ENCODE data around the gene PTPRN2. TPM values are rescaled to one million over a fixed set of nuclear protein-coding genes. Genes with fewer than 3 reads are reported as not detected.
A peak's percentile ranks its signal among the peaks of the same experiment; 100 is the strongest.
"Not testable (repeated sequence)": the region's sequence is repeated elsewhere in the genome, so short reads cannot be mapped to it uniquely, and the experiment has no call there.

Gene PTPRN2
- total and polyA plus RNA-seq, 8 donors = 12.2 to 49.2 (median 31.8) TPM

GRCh38 chr7:158161194-158161593 lies 426.4 kb downstream of the PTPRN2 start:
- Histone ChIP-seq H3K36me3 (no peaks in the 10 kb centered on the region), H3K27ac (no peak overlapping the region), H3K4me1 (no peaks in the 10 kb centered on the region), H3K9me3 (no peaks in the 10 kb centered on the region), H3K27me3 (no peaks in the 10 kb centered on the region), H3K4me3 (no peak overlapping the region)
- intact Hi-C loops (cut with DNase I) = no loop called here
- DNase-seq = no peak
- 81 to 86% methylated on average over 5 of the region's 5 CpGs for WGBS, 2 donors
- no peak for TF ChIP-seq CTCF (IDR thresholded peaks at IDR 0.05)
- no peak for ATAC-seq
- FAIRE-seq = no peak

GRCh38 chr7:158160199-158160598 lies 427.4 kb downstream of the PTPRN2 start:
- WGBS, 2 donors = 78 to 82% methylated on average over 5 of the region's 5 CpGs
- Histone ChIP-seq H3K27ac (no peak overlapping the region), H3K9me3 (no peaks in the 10 kb centered on the region), H3K36me3 (no peaks in the 10 kb centered on the region), H3K27me3 (no peaks in the 10 kb centered on the region), H3K4me1 (no peaks in the 10 kb centered on the region), H3K4me3 (no peak overlapping the region)
- ATAC-seq = peak in 2 of 4 donors; percentile 45 to 62
- intact Hi-C loops (cut with DNase I) = no loop called here
- TF ChIP-seq CTCF (IDR thresholded peaks at IDR 0.05) = no peak
- no peak for DNase-seq
- no peak for FAIRE-seq

GRCh38 chr7:158157460-158157859 lies 430.2 kb downstream of the PTPRN2 start:
- intact Hi-C loops (cut with DNase I) = no loop called here
- no peak for DNase-seq
- WGBS, 2 donors = 90 to 92% methylated on average over 11 to 16 of the region's 16 CpGs
- Histone ChIP-seq H3K27me3 (no peaks in the 10 kb centered on the region), H3K36me3 (no peaks in the 10 kb centered on the region), H3K4me3 (no peak overlapping the region), H3K27ac (no peak overlapping the region), H3K9me3 (no peaks in the 10 kb centered on the region), H3K4me1 (no peaks in the 10 kb centered on the region)
- FAIRE-seq = no peak
- TF ChIP-seq CTCF (IDR thresholded peaks at IDR 0.05) = no peak
- no peak for ATAC-seq

GRCh38 chr7:158151273-158151672 lies 436.4 kb downstream of the PTPRN2 start:
- ATAC-seq (peak in 2 of 4 donors; percentile 56 to 69), DNase-seq (peak in 5 of 6 donors; percentile 37 to 97 (median 78))
- H3K36me3 ChIP-seq; H3K4me3 ChIP-seq; intact Hi-C loops (cut with DNase I); H3K27ac ChIP-seq; H3K4me1 ChIP-seq; H3K27me3 ChIP-seq; H3K9me3 ChIP-seq; FAIRE-seq: not testable (repeated sequence)
- WGBS, 2 donors = 79 to 83% methylated on average over 16 to 17 of the region's 17 CpGs

GRCh38 chr7:158150234-158150633 lies 437.4 kb downstream of the PTPRN2 start:
- no peaks in the 10 kb centered on the region for H3K4me1 ChIP-seq
- WGBS, 2 donors = 94 to 95% methylated on average over 7 of the region's 7 CpGs
- no peak for ATAC-seq
- H3K36me3 ChIP-seq = no peaks in the 10 kb centered on the region
- TF ChIP-seq CTCF (IDR thresholded peaks at IDR 0.05) = no peak
- no peak for FAIRE-seq
- DNase-seq = no peak
- no peak overlapping the region for H3K27ac ChIP-seq
- H3K9me3 ChIP-seq = no peaks in the 10 kb centered on the region
- H3K27me3 ChIP-seq = no peaks in the 10 kb centered on the region
- intact Hi-C loops (cut with DNase I) = no loop called here
- H3K4me3 ChIP-seq = no peak overlapping the region

- intact Hi-C loops (cut with DNase I); H3K36me3 ChIP-seq; H3K4me1 ChIP-seq; DNase-seq; H3K27me3 ChIP-seq; H3K4me3 ChIP-seq; FAIRE-seq; H3K27ac ChIP-seq; H3K9me3 ChIP-seq; ATAC-seq: not testable (repeated sequence)
- 86 to 95% methylated on average over 17 to 18 of the region's 18 CpGs for WGBS, 2 donors
These were observed 440.2 kb downstream of the PTPRN2 start for GRCh38 chr7:158147431-158147830.
